Body of pancreas (tissue), 4 donors: ENCODE measurements around the gene CLDN18. TPM values are rescaled to one million over a fixed set of nuclear protein-coding genes. Genes with fewer than 3 reads are reported as not detected.

ENCODE experiments used
- ATAC-seq: fragments of 150-250 bp; one replicate; pipeline ENCODE4 v1.9.1; 2016
- DNase-seq, 4 donors: peaks; one replicate each; pipeline ENCODE4 v3.0.0-alpha.2; 2019
- H3K27ac ChIP-seq, 4 donors: fragments of 200-600 bp; sonication (generic); 1 replicate in 3 of 4; 2 replicates in 1 of 4; pipeline versions ENCODE4 v1.5.1 to v1.6.1; 2016 to 2019; ENCODE audit warnings: mild to moderate bottlenecking in 1 of 4, mixed read lengths in 1 of 4, moderate library complexity in 1 of 4
- H3K27me3 ChIP-seq, 2 donors: fragments of 200-600 bp; sonication (generic); one replicate each; pipeline ENCODE4 v1.6.0; 2016; ENCODE audit warnings: mild to moderate bottlenecking in 1 of 2
- H3K36me3 ChIP-seq, 2 donors: fragments of 200-600 bp; sonication (generic); replicated peaks in 1 of 2; 2 replicates each; pipeline ENCODE4 v1.5.1; 2016; ENCODE audit warnings: low read depth in 2 of 2; ENCODE audit not compliant: insufficient read depth in 1 of 2
- H3K4me1 ChIP-seq: fragments of 200-600 bp; sonication (generic); one replicate; pipeline ENCODE4 v1.6.0; 2016
- H3K4me3 ChIP-seq, 2 donors: fragments of 200-600 bp; sonication (generic); 1 replicate in 1 of 2; 2 replicates in 1 of 2; pipeline ENCODE4 v1.5.1; 2016 to 2019
- H3K9me3 ChIP-seq, 3 donors: fragments of 200-600 bp; sonication (generic); 1 replicate in 2 of 3; 2 replicates in 1 of 3; pipeline ENCODE4 v1.5.1; 2016
- POLR2A ChIP-seq, 3 donors: fragments of 450-650 bp; IDR thresholded peaks; one replicate each; pipeline ENCODE4 v1.6.1; 2016; ENCODE audit warnings: antibody characterized with exemption in 3 of 3, mild to moderate bottlenecking in 2 of 3
- WGBS, 2 donors: methylation state at CpG; one replicate each; pipeline ENCODE4 v1.1.5; 2017; 5-methylcytosine and 5-hydroxymethylcytosine counted together
- intact Hi-C: fragments of 100-400 bp; cut with DNase I; formaldehyde crosslinking; loops from one replicate; pipeline ENCODE4 v1.15.1; 2023
- total RNA-seq, 2 donors: library from RNA; depleted of rRNA; stranded (reverse); fragments of >200 nt; gene quantifications; one replicate each; pipeline ENCODE4 v1.1.0, GENCODE V29; 2016
- TF ChIP-seq, protein P1 (sequence below), 7 experiments: fragments of 450-650 bp in 4 of 7; fragments of 200-600 bp in 3 of 7; sonication (generic) in 3 of 7; IDR thresholded peaks; one replicate each; pipeline ENCODE4 v1.5.1; 2016 to 2019; ENCODE audit warnings: antibody characterized with exemption in 7 of 7

Gene CLDN18
- total RNA-seq, 2 donors from 2014 or later, result 2.0 to 10.1 TPM

DNA sequence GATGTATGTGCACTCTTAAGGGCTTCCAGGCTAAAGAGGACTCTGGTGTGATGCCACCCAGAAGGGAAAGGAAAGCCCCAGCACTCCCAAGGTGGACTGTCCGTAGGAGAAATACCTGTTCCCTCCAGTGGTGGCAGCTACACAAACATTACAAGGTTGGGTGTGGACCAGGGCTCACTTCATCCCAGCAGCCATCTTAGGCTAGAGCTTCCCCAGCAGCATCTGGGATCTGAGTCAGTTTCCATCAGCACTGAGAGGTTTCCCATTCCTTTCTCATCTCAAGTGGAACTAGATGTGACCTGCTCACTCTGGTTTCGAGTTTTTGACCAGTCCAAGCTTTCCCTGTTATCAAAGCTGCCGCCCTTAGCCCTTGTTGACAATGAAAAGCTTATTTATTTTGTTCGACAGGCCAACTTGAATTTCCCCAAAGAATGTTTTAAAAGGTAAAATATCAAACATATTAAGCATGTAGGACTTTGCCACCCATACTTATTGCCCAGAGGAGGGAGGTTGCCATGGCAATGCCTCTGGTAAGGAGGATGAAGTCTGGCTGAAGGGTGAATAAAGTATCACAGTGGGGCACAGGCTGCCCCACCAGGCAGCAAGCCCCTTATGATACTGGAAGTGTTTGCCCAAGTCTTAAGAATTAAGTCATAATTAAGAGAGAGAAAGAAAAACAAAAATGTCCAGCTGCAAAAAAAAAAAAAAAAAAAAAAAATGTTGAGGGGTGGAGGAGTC lies 28.9 kb downstream of the CLDN18 start:
- Histone ChIP-seq H3K27ac (no peak overlapping the region), H3K27me3 (no peaks in the 10 kb centered on the region), H3K4me1 (no peaks in the 10 kb centered on the region), H3K36me3 (no peaks in the 10 kb centered on the region), H3K9me3 (no peaks in the 10 kb centered on the region), H3K4me3 (no peak overlapping the region)
- 71 to 72% methylated on average over 4 of the region's 4 CpGs for WGBS, 2 donors
- TF ChIP-seq, protein P1, sequence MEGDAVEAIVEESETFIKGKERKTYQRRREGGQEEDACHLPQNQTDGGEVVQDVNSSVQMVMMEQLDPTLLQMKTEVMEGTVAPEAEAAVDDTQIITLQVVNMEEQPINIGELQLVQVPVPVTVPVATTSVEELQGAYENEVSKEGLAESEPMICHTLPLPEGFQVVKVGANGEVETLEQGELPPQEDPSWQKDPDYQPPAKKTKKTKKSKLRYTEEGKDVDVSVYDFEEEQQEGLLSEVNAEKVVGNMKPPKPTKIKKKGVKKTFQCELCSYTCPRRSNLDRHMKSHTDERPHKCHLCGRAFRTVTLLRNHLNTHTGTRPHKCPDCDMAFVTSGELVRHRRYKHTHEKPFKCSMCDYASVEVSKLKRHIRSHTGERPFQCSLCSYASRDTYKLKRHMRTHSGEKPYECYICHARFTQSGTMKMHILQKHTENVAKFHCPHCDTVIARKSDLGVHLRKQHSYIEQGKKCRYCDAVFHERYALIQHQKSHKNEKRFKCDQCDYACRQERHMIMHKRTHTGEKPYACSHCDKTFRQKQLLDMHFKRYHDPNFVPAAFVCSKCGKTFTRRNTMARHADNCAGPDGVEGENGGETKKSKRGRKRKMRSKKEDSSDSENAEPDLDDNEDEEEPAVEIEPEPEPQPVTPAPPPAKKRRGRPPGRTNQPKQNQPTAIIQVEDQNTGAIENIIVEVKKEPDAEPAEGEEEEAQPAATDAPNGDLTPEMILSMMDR (IDR thresholded peaks at IDR 0.05), result no peak
- intact Hi-C loops, result no loop called here
- ATAC-seq, result no peak
- DNase-seq, result no peak

DNA sequence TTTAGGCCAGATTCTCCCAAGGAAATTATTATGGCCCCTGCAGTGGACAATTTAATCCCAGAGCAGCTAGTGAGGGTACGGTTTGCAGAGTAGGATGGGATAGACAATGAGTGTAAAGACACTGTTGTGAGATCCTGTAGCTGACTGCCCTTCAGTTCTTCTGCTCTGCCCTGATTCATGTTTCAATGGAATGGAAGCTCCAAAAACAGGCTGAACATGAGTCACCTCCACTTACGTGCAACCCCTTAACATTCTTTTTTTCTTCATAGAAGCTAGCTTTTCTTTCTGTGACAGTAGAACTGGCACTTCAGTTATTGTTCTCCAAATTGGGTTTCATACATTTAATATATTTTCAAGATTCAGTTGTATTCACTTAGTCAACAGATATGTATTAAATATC lies 32.1 kb downstream of the CLDN18 start:
- Histone ChIP-seq H3K9me3 (no peaks in the 10 kb centered on the region), H3K4me1 (no peaks in the 10 kb centered on the region), H3K27ac (no peak overlapping the region), H3K27me3 (no peaks in the 10 kb centered on the region), H3K4me3 (no peak overlapping the region), H3K36me3 (no peaks in the 10 kb centered on the region)
- intact Hi-C loops, result no loop called here
- no peak for TF ChIP-seq POLR2A (IDR thresholded peaks at IDR 0.05)
- TF ChIP-seq, protein P1 (IDR thresholded peaks at IDR 0.05), result no peak
- 60 to 73% methylated on average over 2 of the region's 2 CpGs for WGBS, 2 donors
- ATAC-seq, result no peak
- DNase-seq, result no peak

DNA sequence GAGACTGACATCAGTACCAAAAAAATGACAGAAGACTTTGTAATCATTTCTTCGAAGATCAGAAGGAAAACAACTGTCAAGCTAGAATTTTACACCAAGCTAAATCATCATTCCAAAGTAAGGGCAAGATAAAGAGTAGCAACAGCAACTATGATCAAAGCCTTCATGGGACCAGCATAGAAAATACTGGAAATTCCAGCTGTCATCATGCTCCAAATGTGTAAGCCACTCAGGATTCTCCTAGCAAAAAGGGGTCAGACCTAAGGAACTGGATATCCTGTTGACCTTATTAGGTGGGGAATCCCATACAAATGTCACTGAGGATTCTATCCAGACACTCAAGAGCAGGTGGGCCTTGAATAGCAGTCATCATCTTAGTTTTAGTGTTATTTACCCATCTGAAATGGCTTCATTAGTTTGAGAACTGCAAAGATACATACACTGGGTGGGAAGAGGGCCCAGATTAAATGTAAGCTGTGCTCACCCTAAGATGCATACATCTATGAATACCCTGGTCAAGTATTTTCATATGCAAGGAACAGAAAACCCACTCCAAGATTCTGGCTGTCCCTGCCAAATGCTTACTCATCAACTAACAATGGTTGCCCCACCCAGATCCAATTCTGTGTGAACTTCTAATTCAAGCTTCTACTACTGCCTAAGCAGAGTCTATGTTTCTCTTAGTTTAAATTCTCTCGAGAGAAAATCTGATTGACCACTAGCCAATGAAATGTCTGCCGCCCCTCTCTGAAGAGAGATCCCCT lies 33.5 kb downstream of the CLDN18 start:
- no peak for TF ChIP-seq POLR2A (IDR thresholded peaks at IDR 0.05)
- TF ChIP-seq, protein P1 (IDR thresholded peaks at IDR 0.05), result no peak
- H3K4me1 ChIP-seq, result no peaks in the 10 kb centered on the region
- no peaks in the 10 kb centered on the region for H3K9me3 ChIP-seq
- no peaks in the 10 kb centered on the region for H3K27me3 ChIP-seq
- intact Hi-C loops, result no loop called here
- DNase-seq (no peak), ATAC-seq (no peak)
- WGBS, 2 donors, result 74 to 83% methylated on average over 3 of the region's 3 CpGs
- H3K36me3 ChIP-seq, result no peaks in the 10 kb centered on the region
- no peak overlapping the region for H3K4me3 ChIP-seq
- no peak overlapping the region for H3K27ac ChIP-seq

DNA sequence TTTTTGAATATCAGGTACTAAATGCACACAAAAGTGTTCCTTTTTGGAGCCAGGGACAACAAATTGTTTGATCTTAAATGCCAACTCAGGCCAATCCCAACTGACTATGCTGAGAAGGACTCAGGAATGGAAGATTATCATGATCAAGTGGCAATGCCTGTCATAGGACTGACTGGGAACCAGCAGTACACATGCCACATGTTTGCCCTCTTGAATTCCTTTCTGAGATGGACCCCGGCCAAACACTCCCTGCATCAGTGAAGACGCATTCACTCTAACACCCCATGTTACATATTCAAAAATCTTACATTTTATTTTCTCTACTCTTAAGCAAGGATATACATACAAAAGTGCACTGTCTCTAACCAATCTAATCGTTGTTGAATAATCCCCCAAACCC lies 36.1 kb downstream of the CLDN18 start:
- Histone ChIP-seq H3K36me3 (no peaks in the 10 kb centered on the region), H3K4me3 (no peak overlapping the region), H3K9me3 (no peaks in the 10 kb centered on the region), H3K27ac (no peak overlapping the region), H3K4me1 (no peaks in the 10 kb centered on the region), H3K27me3 (no peaks in the 10 kb centered on the region)
- intact Hi-C loops, result no loop called here
- no peak for DNase-seq
- ATAC-seq, result no peak
- 71 to 72% methylated on average over 3 of the region's 3 CpGs for WGBS, 2 donors
- TF ChIP-seq, protein P1 (IDR thresholded peaks at IDR 0.05), result no peak
- TF ChIP-seq POLR2A (IDR thresholded peaks at IDR 0.05), result no peak
